IMR-90 (cell line): Measurements from ENCODE around the gene ZNF692. TPM values are rescaled to one million over a fixed set of nuclear protein-coding genes. Genes with fewer than 3 reads are reported as not detected.

ENCODE experiments used
- ATAC-seq: fragments of 200-7000 bp; cut with Tn5 transposase; 2 replicates; pipeline ENCODE4 v1.9.1; 2020; ENCODE audit warnings: low read depth, mild to moderate bottlenecking, moderate library complexity
- BruUV-seq: library from RNA; stranded (reverse); fragments of 400-500 nt; replicated peaks from 2 replicates; lab custom pipeline; 2021; lab: Mats Ljungman, UMichigan
- CTCF ChIA-PET: fragments of 300-600 bp; formaldehyde crosslinking; extraction: SDS; loops from one replicate; lab custom pipeline; 2021; ENCODE audit warnings: antibody characterized with exemption; lab: Yijun Ruan, JAX
- POLR2A ChIA-PET: fragments of 300-600 bp; sonication (Branson Sonifier 250); formaldehyde crosslinking; loops from one replicate; lab custom pipeline; 2022; ENCODE audit warnings: antibody characterized with exemption; ENCODE audit not compliant: unreplicated experiment; lab: Charles Lee
- DNase-seq: peaks from one replicate; pipeline ENCODE4 v3.0.0; 2013
- H2AFZ ChIP-seq: replicated peaks from 2 replicates; pipeline ENCODE3; 2013; ENCODE audit warnings: low read length, mild to moderate bottlenecking; ENCODE audit not compliant: poor library complexity
- H2AK5ac ChIP-seq: 2 replicates; pipeline ENCODE4 v1.6.1; 2013; ENCODE audit warnings: low read depth, low read length, inconsistent platforms
- H2AK9ac ChIP-seq: replicated peaks from 2 replicates; pipeline ENCODE3; 2013; ENCODE audit warnings: mild to moderate bottlenecking, low read depth, low read length, moderate library complexity; ENCODE audit not compliant: poor library complexity
- H2BK120ac ChIP-seq: 2 replicates; pipeline ENCODE4 v1.6.1; 2013; ENCODE audit warnings: low read depth, low read length, inconsistent platforms
- H2BK15ac ChIP-seq: 3 replicates; pipeline ENCODE4 v1.6.1; 2013; ENCODE audit warnings: low read depth, low read length, inconsistent platforms
- H2BK20ac ChIP-seq: 2 replicates; pipeline ENCODE4 v1.6.1; 2013; ENCODE audit warnings: low read depth, mild to moderate bottlenecking, inconsistent platforms, low read length, moderate library complexity
- H2BK5ac ChIP-seq: 2 replicates; pipeline ENCODE4 v1.6.1; 2013; ENCODE audit warnings: mild to moderate bottlenecking, low read depth, low read length, inconsistent platforms; ENCODE audit not compliant: poor library complexity, severe bottlenecking
- H3K14ac ChIP-seq: replicated peaks from 2 replicates; pipeline ENCODE4 v1.6.1; 2013; ENCODE audit warnings: low read depth, low read length, inconsistent platforms
- H3K18ac ChIP-seq: 2 replicates; pipeline ENCODE4 v1.6.1; 2013; ENCODE audit warnings: low read depth, low read length, control low read depth
- H3K23ac ChIP-seq: 2 replicates; pipeline ENCODE4 v1.6.1; 2013; ENCODE audit warnings: low read depth, low read length, inconsistent platforms
- H3K27ac ChIP-seq: 2 replicates; pipeline ENCODE4 v1.5.1; 2013; ENCODE audit warnings: mild to moderate bottlenecking, control low read depth, low read length; ENCODE audit not compliant: insufficient read depth
- H3K27me3 ChIP-seq: 2 replicates; pipeline ENCODE4 v1.6.1; 2013; ENCODE audit warnings: low read length; ENCODE audit not compliant: control insufficient read depth, insufficient read depth
- H3K36me3 ChIP-seq: 2 replicates; pipeline ENCODE4 v1.6.1; 2013; ENCODE audit warnings: low read length, mixed read lengths; ENCODE audit not compliant: control insufficient read depth, insufficient read depth
- H3K4ac ChIP-seq: 2 replicates; pipeline ENCODE4 v1.6.1; 2013; ENCODE audit warnings: low read depth, low read length, inconsistent platforms
- H3K4me1 ChIP-seq: 2 replicates; pipeline ENCODE4 v1.6.1; 2013; ENCODE audit warnings: low read length, mixed read lengths; ENCODE audit not compliant: control insufficient read depth, insufficient read depth
- H3K4me2 ChIP-seq: 2 replicates; pipeline ENCODE4 v1.6.1; 2013; ENCODE audit warnings: low read depth, mild to moderate bottlenecking, control low read depth, low read length, moderate library complexity
- H3K4me3 ChIP-seq: 2 replicates; pipeline ENCODE4 v1.5.1; 2013; ENCODE audit warnings: low read depth, mild to moderate bottlenecking, control low read depth, low read length, moderate library complexity; ENCODE audit not compliant: insufficient read depth
- H3K56ac ChIP-seq: 2 replicates; pipeline ENCODE4 v1.6.1; 2013; ENCODE audit warnings: low read length, inconsistent platforms; ENCODE audit not compliant: insufficient read depth; ENCODE audit errors: extremely low read depth
- H3K79me1 ChIP-seq, 2 experiments: 2 replicates each; pipeline ENCODE4 v1.6.1; 2013; ENCODE audit warnings: low read length in 2 of 2, inconsistent platforms in 1 of 2, low read depth in 1 of 2
- H3K9ac ChIP-seq: 2 replicates; pipeline ENCODE4 v1.6.1; 2013; ENCODE audit warnings: low read depth, low read length, control low read depth
- H3K9me1 ChIP-seq: 2 replicates; pipeline ENCODE4 v1.6.1; 2013; ENCODE audit warnings: low read length, inconsistent platforms; ENCODE audit not compliant: insufficient read depth
- H3K9me3 ChIP-seq: 2 replicates; pipeline ENCODE4 v1.6.1; 2013; ENCODE audit warnings: low read length; ENCODE audit not compliant: control insufficient read depth, insufficient read depth
- H4K20me1 ChIP-seq: 2 replicates; pipeline ENCODE4 v1.6.1; 2013; ENCODE audit warnings: low read length, inconsistent platforms; ENCODE audit not compliant: insufficient read depth
- H4K5ac ChIP-seq: 2 replicates; pipeline ENCODE4 v1.6.1; 2013; ENCODE audit warnings: mild to moderate bottlenecking, low read depth, low read length, control low read depth
- H4K8ac ChIP-seq, 2 experiments: 2 replicates each; pipeline ENCODE4 v1.6.1; 2013; ENCODE audit warnings: low read depth in 2 of 2, low read length in 2 of 2, control low read depth in 1 of 2, inconsistent platforms in 1 of 2
- H4K91ac ChIP-seq: 2 replicates; pipeline ENCODE4 v1.6.1; 2013; ENCODE audit warnings: low read depth, low read length, inconsistent platforms; ENCODE audit not compliant: insufficient read depth
- BHLHE40 ChIP-seq: fragments of 150-350 bp; IDR thresholded peaks from 2 replicates; pipeline ENCODE4 v1.6.1; 2016; ENCODE audit warnings: mild to moderate bottlenecking, low read depth, low read length
- CEBPB ChIP-seq: IDR thresholded peaks from 2 replicates; pipeline ENCODE4 v1.6.1; 2012; ENCODE audit warnings: low read depth, low read length, improper control_type of control experiment
- CHD1 ChIP-seq: IDR thresholded peaks from 2 replicates; pipeline ENCODE4 v1.6.1; 2012; ENCODE audit warnings: low read depth, low read length, improper control_type of control experiment
- CTCF ChIP-seq: conservative IDR thresholded peaks from 2 replicates; pipeline ENCODE4 v1.5.1; 2012; ENCODE audit warnings: mild to moderate bottlenecking, low read depth, low read length, improper control_type of control experiment
- FOS ChIP-seq: fragments of 150-350 bp; IDR thresholded peaks from 2 replicates; pipeline ENCODE4 v1.6.1; 2016; ENCODE audit warnings: low read depth, low read length
- MAFK ChIP-seq: IDR thresholded peaks from 2 replicates; pipeline ENCODE4 v1.6.1; 2012; ENCODE audit warnings: low read depth, low read length, improper control_type of control experiment
- MXI1 ChIP-seq: IDR thresholded peaks from 2 replicates; pipeline ENCODE4 v1.6.1; 2012; ENCODE audit warnings: low read depth, mild to moderate bottlenecking, low read length, moderate library complexity, borderline replicate concordance
- NFE2L2 ChIP-seq: fragments of 150-350 bp; IDR thresholded peaks from 2 replicates; pipeline ENCODE4 v1.6.1; 2016; ENCODE audit warnings: low read depth, mild to moderate bottlenecking, low read length
- POLR2A ChIP-seq: IDR thresholded peaks from 2 replicates; pipeline ENCODE4 v1.6.1; 2012; ENCODE audit warnings: mild to moderate bottlenecking, low read depth, low read length
- RAD21 ChIP-seq: IDR thresholded peaks from 2 replicates; pipeline ENCODE4 v1.6.1; 2012; ENCODE audit warnings: low read length, improper control_type of control experiment
- RCOR1 ChIP-seq: IDR thresholded peaks from 2 replicates; pipeline ENCODE4 v1.6.1; 2012; ENCODE audit warnings: mild to moderate bottlenecking, low read length, improper control_type of control experiment; ENCODE audit not compliant: insufficient replicate concordance
- USF2 ChIP-seq: fragments of 150-350 bp; IDR thresholded peaks from 2 replicates; pipeline ENCODE4 v1.6.1; 2017; ENCODE audit warnings: mild to moderate bottlenecking, antibody characterized with exemption, low read length, low read depth
- WGBS, 2 experiments: methylation state at CpG; one replicate each; pipeline versions ENCODE4 v1.1.5 to v1.1.7; 2013; ENCODE audit warnings: missing lambda C conversion rate in 2 of 2; ENCODE audit not compliant: insufficient read length in 1 of 2; ENCODE audit errors: extremely low coverage in 2 of 2; 5-methylcytosine and 5-hydroxymethylcytosine counted together
- dilution Hi-C: fragments of 300-500 bp; cut with HindIII; formaldehyde crosslinking; loops from one replicate; pipeline ENCODE4 v1.14.3; 2018; ENCODE audit warnings: low sequenced_read_pairs; ENCODE audit not compliant: unreplicated experiment
- in situ Hi-C: fragments of 300-500 bp; cut with MboI; formaldehyde crosslinking; loops from 3 replicates; pipeline ENCODE4 v1.14.3; 2019; ENCODE audit warnings: low sequenced_read_pairs, inconsistent platforms, mixed read lengths
- intact Hi-C: fragments of 100-400 bp; cut with micrococcal nuclease; formaldehyde crosslinking; loops from 2 replicates; pipeline ENCODE4 v1.10.0; 2022
- polyA plus RNA-seq, 3 experiments: library from polyadenylated mRNA; depleted of rRNA; stranded (reverse); fragments of >200 nt; gene quantifications; 2 replicates each; pipeline ENCODE4 v1.2.3, GENCODE V29; 2012; ENCODE audit warnings: low replicate concordance in 1 of 3
- total RNA-seq: library from RNA; depleted of rRNA; stranded (reverse); fragments of >200 nt; gene quantifications from 2 replicates; pipeline ENCODE4 v1.2.3, GENCODE V29; 2012
- TF ChIP-seq, protein P1 (sequence below): fragments of 150-350 bp; IDR thresholded peaks from 2 replicates; pipeline ENCODE4 v1.6.1; 2016; ENCODE audit warnings: low read depth, mild to moderate bottlenecking, low read length, moderate library complexity, borderline replicate concordance

The ZNF692 gene
- total and polyA plus RNA-seq, 2 of the 4 experiments (the other 2 are of a cell fraction) = 7.3 to 50.4 TPM

- H3K9ac ChIP-seq = no peak overlapping the region
- peaks cover 11 to 17% of the 10 kb centered on the region in 2 experiments for H3K79me1 ChIP-seq
- ChIA-PET CTCF (no interaction called here), POLR2A (no interaction called here)
- H3K27me3 ChIP-seq = no peaks in the 10 kb centered on the region
- H2BK20ac ChIP-seq = no peak overlapping the region
- DNase-seq (no peak), ATAC-seq (no peak)
- H3K9me1 ChIP-seq = peaks cover 11% of the 10 kb centered on the region; the same call in 1 of the 2 replicates
- no peak overlapping the region for H2BK5ac ChIP-seq
- H3K36me3 ChIP-seq = peaks cover 66% of the 10 kb centered on the region
- H3K18ac ChIP-seq = no peak overlapping the region
- no peak overlapping the region for H3K23ac ChIP-seq
- no peak overlapping the region for H2AK5ac ChIP-seq
- no peak overlapping the region for H4K91ac ChIP-seq
- TF ChIP-seq MAFK (no peak), RCOR1 (no peak), BHLHE40 (no peak), CTCF (no peak), CEBPB (no peak), NFE2L2 (no peak), USF2 (no peak), MXI1 (no peak), POLR2A (no peak), RAD21 (no peak), CHD1 (no peak), FOS (no peak)
- TF ChIP-seq, protein P1, sequence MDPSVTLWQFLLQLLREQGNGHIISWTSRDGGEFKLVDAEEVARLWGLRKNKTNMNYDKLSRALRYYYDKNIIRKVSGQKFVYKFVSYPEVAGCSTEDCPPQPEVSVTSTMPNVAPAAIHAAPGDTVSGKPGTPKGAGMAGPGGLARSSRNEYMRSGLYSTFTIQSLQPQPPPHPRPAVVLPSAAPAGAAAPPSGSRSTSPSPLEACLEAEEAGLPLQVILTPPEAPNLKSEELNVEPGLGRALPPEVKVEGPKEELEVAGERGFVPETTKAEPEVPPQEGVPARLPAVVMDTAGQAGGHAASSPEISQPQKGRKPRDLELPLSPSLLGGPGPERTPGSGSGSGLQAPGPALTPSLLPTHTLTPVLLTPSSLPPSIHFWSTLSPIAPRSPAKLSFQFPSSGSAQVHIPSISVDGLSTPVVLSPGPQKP = no peak
- no peaks in the 10 kb centered on the region; the same call in 1 of the 2 replicates for H4K20me1 ChIP-seq
- H3K4me3 ChIP-seq = no peak overlapping the region
- H2AK9ac ChIP-seq = peak overlapping the region; percentile 23
- H3K4ac ChIP-seq = no peak overlapping the region
- H4K5ac ChIP-seq = no peak overlapping the region
- dilution Hi-C loops (no loop called here), in situ Hi-C loops (no loop called here), intact Hi-C loops (no loop called here)
- no peak overlapping the region for H4K8ac ChIP-seq
- no peak overlapping the region for H2BK15ac ChIP-seq
- H3K4me2 ChIP-seq = no peak overlapping the region
- no peak overlapping the region for H2AFZ ChIP-seq
- H3K56ac ChIP-seq = no peak overlapping the region
- H2BK120ac ChIP-seq = no peak overlapping the region
- no peaks in the 10 kb centered on the region for H3K9me3 ChIP-seq
- H3K27ac ChIP-seq = no peak overlapping the region
- H3K14ac ChIP-seq = no peak overlapping the region
- no TSS peak for BruUV-seq
- no CpG with 5 or more reads among the region's 10 CpGs for WGBS, 2 experiments
- H3K4me1 ChIP-seq = no peaks in the 10 kb centered on the region
Measured at GRCh38 chr1:248850536-248851251, 8.2 kb downstream of the ZNF692 start.
